Gastroesophageal sphincter (tissue), 4 donors: ENCODE results near the gene CCNI2. TPM values are rescaled to one million over a fixed set of nuclear protein-coding genes. Genes with fewer than 3 reads are reported as not detected.

ENCODE experiments used
- ATAC-seq: fragments of 150-250 bp; one replicate; pipeline ENCODE4 v1.9.1; 2016; ENCODE audit warnings: mild to moderate bottlenecking, moderate library complexity
- H3K27ac ChIP-seq, 4 donors: fragments of 200-600 bp; sonication (generic) in 3 of 4; 1 replicate in 3 of 4; 2 replicates in 1 of 4; pipeline ENCODE4 v1.5.1; 2016 to 2019
- H3K27me3 ChIP-seq: fragments of 200-600 bp; sonication (generic); one replicate; pipeline ENCODE4 v1.5.1; 2019
- H3K36me3 ChIP-seq, 2 donors: fragments of 200-600 bp; sonication (generic); one replicate each; pipeline ENCODE4 v1.5.1; 2019; ENCODE audit warnings: control low read depth in 1 of 2
- H3K4me1 ChIP-seq, 3 donors: fragments of 200-600 bp; sonication (generic); 1 replicate in 2 of 3; 2 replicates in 1 of 3; pipeline ENCODE4 v1.5.1; 2016 to 2019; ENCODE audit warnings: control low read depth in 2 of 3
- H3K4me3 ChIP-seq, 2 donors: fragments of 200-600 bp; sonication (generic); one replicate each; pipeline ENCODE4 v1.5.1; 2019; ENCODE audit warnings: mild to moderate bottlenecking in 1 of 2, moderate library complexity in 1 of 2
- H3K9me3 ChIP-seq, 3 donors: fragments of 200-600 bp; sonication (generic); one replicate each; pipeline ENCODE4 v1.5.1; 2017 to 2019; ENCODE audit warnings: control low read depth in 2 of 3
- CTCF ChIP-seq, 4 experiments: fragments of 200-600 bp in 2 of 4; fragments of 450-650 bp in 2 of 4; sonication (generic) in 1 of 4; IDR thresholded peaks; one replicate each; pipeline ENCODE4 v1.5.1; 2017 to 2019; ENCODE audit warnings: antibody characterized with exemption in 4 of 4, mild to moderate bottlenecking in 2 of 4, moderate library complexity in 2 of 4
- EP300 ChIP-seq: sonication (generic); formaldehyde crosslinking; IDR thresholded peaks from one replicate; pipeline ENCODE4 v1.6.1; 2017; ENCODE audit warnings: antibody characterized with exemption, mild to moderate bottlenecking
- POLR2A ChIP-seq, 2 donors: fragments of 450-650 bp; IDR thresholded peaks; one replicate each; pipeline ENCODE4 v1.6.1; 2017; ENCODE audit warnings: antibody characterized with exemption in 2 of 2, mild to moderate bottlenecking in 2 of 2, moderate library complexity in 1 of 2
- POLR2AphosphoS5 ChIP-seq: sonication (generic); formaldehyde crosslinking; IDR thresholded peaks from one replicate; pipeline ENCODE4 v1.6.1; 2017; ENCODE audit warnings: antibody characterized with exemption
- WGBS, 2 donors: methylation state at CpG; one replicate each; pipeline ENCODE4 v1.1.5; 2018; ENCODE audit warnings: low coverage in 1 of 2; 5-methylcytosine and 5-hydroxymethylcytosine counted together
- total RNA-seq, 4 donors: library from RNA; depleted of rRNA; stranded (reverse); fragments of >200 nt; gene quantifications; one replicate each; pipeline ENCODE4 v1.1.0, GENCODE V29; 2016

The CCNI2 gene
- total RNA-seq, 4 donors from 2014 or later, result not detected

DNA sequence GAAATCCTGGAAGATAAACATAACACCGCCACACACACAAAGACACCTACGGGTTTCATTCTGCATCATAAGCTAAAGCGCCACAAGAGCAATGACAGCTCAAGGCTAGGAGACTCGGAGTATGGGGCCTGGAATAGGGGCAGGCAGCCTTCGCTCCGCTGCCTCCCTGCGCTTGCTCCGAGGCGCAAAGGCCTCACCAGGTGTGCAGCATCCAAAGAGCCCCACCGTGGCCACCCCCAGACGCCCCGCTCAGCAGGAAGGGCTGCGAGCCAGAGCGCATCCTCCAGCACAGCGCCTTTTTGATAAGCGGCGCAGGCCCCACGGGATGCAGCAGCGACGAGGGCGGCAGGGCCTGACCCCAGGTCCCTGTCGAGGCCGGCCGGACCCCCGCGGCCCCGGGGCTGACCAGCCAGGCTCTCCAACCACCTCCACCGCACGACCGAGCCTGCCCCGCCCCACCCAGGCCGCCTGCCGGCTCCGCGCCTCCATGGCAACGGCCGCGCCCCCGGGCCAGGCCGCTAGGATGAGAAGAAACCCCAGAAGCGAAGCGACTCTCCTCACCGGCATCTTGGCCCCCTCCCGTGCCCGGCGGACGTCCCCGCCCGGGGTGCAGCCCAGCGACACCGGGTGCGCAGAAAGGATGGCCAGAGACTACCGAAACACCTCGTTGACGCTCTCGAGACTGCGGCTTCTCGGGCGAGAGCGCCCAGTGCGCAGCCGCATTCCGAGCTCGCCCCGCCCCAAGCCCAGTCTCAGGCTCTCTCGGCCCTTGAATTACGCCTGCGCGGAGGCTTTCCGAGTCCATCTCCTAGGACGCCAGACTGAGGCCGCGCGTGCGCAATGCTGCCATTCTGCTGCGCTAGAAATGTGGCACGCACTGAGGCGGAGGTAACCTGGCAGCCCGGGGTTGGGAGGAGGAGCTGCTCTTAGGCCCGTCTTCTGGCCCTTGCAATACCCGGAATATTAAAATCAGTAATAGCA is 10.1 kb upstream of the CCNI2 start, which contains the start of gene KIF3A:
TSS of gene KIF3A (minus strand) at position 694 of the 981 bp plus-strand sequence. CDS start at position 567, 127 bp downstream.
- H3K27ac ChIP-seq, result peak within 1 kb of the TSS in 3 of 4 donors; percentile 78 to 90 (median 81)
- TF ChIP-seq POLR2A (IDR thresholded peaks at IDR 0.05) (peak in 1 of 2 donors; percentile 24), EP300 (no peak), POLR2AphosphoS5 (peak; percentile 56), CTCF (IDR thresholded peaks at IDR 0.05) (peak in 2 of 4 experiments; percentile 53 to 62)
- WGBS, 2 donors, result 0% methylated on average over 1 to 5 of the region's 81 CpGs
- peak within 1 kb of the TSS; percentile 69 to 73 for H3K4me3 ChIP-seq
- H3K27me3 ChIP-seq, result peaks cover 8% of the 10 kb centered on the region
- peaks cover 0 to 9% of the 10 kb centered on the region in 2 donors for H3K36me3 ChIP-seq
- H3K9me3 ChIP-seq, result peaks cover 0 to 2% (median 0%) of the 10 kb centered on the region in 3 donors
- H3K4me1 ChIP-seq, result peaks cover 0 to 18% (median 6%) of the 10 kb centered on the region in 3 donors
- ATAC-seq, result peak; percentile 98

- TF ChIP-seq POLR2AphosphoS5 (no peak), POLR2A (IDR thresholded peaks at IDR 0.05) (no peak), CTCF (IDR thresholded peaks at IDR 0.05) (no peak), EP300 (no peak)
- 55 to 63% methylated on average over 5 to 9 of the region's 9 CpGs for WGBS, 2 donors
- ATAC-seq, result no peak
- Histone ChIP-seq H3K27me3 (peaks cover 18% of the 10 kb centered on the region), H3K9me3 (peaks cover 0 to 12% (median 0%) of the 10 kb centered on the region in 3 donors), H3K4me1 (peaks cover 0 to 18% (median 6%) of the 10 kb centered on the region in 3 donors), H3K36me3 (peaks cover 0 to 9% of the 10 kb centered on the region in 2 donors), H3K4me3 (peak overlapping the region in 1 of 2 donors; percentile 73), H3K27ac (peak overlapping the region in 1 of 4 donors; percentile 90)
Observed at GRCh38 chr5:132737982-132738681, 9.1 kb upstream of the CCNI2 start.

- no peaks in the 10 kb centered on the region for H3K36me3 ChIP-seq
- peaks cover 22% of the 10 kb centered on the region for H3K27me3 ChIP-seq
- no peak for TF ChIP-seq POLR2AphosphoS5
- no peak for TF ChIP-seq EP300
- TF ChIP-seq POLR2A (IDR thresholded peaks at IDR 0.05), result no peak
- no peak for TF ChIP-seq CTCF (IDR thresholded peaks at IDR 0.05)
- H3K27ac ChIP-seq, result no peak overlapping the region
- H3K4me1 ChIP-seq, result peaks cover 0 to 18% (median 6%) of the 10 kb centered on the region in 3 donors
- 54 to 67% methylated on average over 1 of the region's 1 CpG for WGBS, 2 donors
- H3K4me3 ChIP-seq, result no peak overlapping the region
- H3K9me3 ChIP-seq, result peaks cover 0 to 13% (median 0%) of the 10 kb centered on the region in 3 donors
- ATAC-seq, result no peak
Observed at GRCh38 chr5:132739232-132739631, 8.0 kb upstream of the CCNI2 start.

DNA sequence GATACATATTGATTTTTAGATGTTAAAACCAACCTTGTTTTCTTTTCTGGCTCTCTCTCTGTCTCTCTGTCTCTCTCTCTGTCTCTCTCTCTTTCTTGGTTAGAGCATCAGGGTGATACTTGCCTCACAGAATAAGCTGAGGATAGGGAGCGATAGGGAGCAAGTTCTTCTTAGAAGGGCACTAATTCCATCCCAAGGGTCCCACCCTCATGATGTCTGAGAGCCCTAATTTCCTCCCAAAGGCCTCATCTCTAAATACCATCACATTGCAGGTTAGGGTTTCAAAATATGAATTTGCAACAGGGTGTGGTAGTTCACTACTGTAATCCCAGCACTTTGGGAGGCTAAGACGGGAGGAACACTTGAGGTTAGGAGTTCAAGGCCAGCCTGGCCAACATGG is 5.1 kb upstream of the CCNI2 start:
- Histone ChIP-seq H3K4me3 (no peak overlapping the region), H3K27me3 (peaks cover 47% of the 10 kb centered on the region), H3K4me1 (peaks cover 0 to 10% (median 4%) of the 10 kb centered on the region in 3 donors), H3K9me3 (peaks cover 0 to 13% (median 0%) of the 10 kb centered on the region in 3 donors), H3K36me3 (no peaks in the 10 kb centered on the region), H3K27ac (no peak overlapping the region)
- TF ChIP-seq CTCF (IDR thresholded peaks at IDR 0.05), result no peak
- no peak for TF ChIP-seq EP300
- no peak for TF ChIP-seq POLR2AphosphoS5
- TF ChIP-seq POLR2A (IDR thresholded peaks at IDR 0.05), result no peak
- 83 to 89% methylated on average over 1 to 2 of the region's 2 CpGs for WGBS, 2 donors
- ATAC-seq, result no peak
